Activated CD8-positive, alpha-beta memory T cell treated with anti-CD3 and anti-CD28 coated beads for 1 hour (primary cell): ENCODE data around the gene SPRR2E.
"Not testable (repeated sequence)": the region's sequence is repeated elsewhere in the genome, so short reads cannot be mapped to it uniquely, and the experiment has no call there.

Experiments used
- DNase-seq, 2 donors: peaks; one replicate each; pipeline ENCODE4 v3.0.0-alpha.2; 2020; ENCODE audit warnings: low read depth in 1 of 2; ENCODE audit errors: extremely low read depth in 1 of 2

SPRR2E gene

DNA sequence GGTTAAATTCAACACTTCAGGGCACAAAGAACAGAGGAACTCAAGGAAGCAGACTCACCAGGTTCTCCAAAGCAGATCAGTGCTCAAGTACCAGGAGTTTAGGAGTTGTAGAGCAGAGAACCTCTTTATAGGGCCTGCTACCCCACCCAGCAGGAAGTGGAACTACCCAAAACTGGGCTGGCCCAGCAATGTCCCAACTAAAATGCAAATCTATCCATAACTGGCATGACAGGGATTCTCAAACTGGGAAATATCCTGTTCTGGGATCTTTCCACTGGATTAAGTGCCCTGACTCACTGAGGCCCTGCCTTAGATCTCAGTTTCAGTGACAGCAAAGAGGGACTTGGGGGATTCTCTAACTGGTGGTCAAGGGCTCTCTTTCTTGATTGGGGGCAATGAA lies at the start of gene SPRR2E:
Gene SPRR2E (minus strand): TSS at position 101 of the 400 bp plus-strand sequence. CDS start 775 bp downstream, outside the sequence.
- DNase-seq, result no peak

DNA sequence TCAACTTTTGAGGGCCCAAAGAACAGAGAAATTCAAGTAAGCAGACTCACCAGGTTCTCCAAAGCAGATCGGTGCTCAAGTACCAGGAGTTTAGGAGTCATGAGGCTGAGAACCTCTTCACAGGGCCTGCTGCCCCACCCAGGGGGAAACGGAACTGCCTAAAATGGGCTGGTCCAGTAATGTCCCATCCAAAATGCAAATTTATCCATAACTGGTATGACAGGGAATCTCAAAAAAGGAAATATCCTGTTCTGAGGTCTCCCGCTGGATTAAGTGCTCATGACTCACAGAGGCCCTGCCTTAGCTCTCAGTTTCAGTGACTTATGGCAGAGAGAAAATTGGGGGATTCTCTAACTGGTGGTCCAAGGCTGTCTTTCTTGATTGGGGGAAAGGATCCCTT lies 47.1 kb upstream of the SPRR2E start:
- DNase-seq, result no peak

DNA sequence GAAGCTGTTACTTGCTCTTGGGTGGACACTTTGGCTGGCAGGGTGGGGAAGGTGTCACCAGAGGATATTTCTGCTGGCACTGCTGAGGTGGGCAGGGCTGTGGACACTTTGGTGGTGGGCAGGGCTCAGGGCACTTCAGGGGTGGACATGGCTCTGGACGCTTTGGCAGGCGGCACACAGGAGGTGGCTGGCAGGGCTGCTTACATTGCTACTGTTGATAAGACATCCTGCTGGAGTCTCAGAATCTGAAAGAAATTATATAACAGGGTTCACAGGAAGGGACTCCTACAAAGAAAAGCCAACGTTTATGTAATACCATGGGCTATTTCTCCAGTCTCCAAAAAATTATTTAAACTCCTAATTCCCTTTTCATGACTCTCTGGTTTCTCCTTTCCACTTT lies 46.2 kb upstream of the SPRR2E start:
- DNase-seq, result no peak

DNA sequence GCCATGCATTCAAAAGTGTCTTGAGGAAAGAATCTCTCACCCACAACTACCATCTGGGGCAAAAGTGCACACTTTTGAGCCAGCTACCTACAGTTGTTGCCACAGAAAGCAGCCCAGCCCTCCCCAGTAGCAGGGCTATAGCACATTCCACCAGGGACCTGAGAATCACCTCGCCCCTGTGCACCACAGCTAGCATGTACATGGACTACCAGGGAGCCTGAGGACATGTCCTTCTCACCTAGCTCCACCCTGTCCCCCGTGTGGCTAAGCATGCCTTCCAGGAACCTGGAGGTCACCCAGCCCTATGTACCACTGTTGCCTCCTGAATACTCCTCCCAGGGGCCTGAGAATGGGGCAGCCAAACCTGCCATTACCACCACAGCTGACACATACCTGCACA lies 39.4 kb upstream of the SPRR2E start:
- no peak for DNase-seq

DNA sequence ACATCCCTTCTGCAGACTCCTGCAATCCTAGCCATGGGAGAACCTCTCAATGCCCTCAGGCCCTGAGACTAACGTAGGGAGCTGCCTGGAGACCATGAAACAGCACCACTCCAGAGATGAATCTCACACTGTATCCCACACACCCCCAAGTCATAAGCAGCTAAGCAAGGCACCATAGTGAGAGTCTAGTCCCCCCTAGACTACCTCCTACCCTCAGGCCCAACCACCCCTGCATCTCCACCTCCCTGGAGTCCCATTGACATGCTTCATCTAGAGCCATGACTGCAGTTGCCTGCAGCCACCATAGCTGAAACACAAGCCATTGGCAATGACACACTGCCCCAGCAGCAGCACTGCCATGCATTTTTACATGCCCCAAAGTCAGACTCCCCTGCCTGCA lies 38.9 kb upstream of the SPRR2E start:
- DNase-seq, result no peak

DNA sequence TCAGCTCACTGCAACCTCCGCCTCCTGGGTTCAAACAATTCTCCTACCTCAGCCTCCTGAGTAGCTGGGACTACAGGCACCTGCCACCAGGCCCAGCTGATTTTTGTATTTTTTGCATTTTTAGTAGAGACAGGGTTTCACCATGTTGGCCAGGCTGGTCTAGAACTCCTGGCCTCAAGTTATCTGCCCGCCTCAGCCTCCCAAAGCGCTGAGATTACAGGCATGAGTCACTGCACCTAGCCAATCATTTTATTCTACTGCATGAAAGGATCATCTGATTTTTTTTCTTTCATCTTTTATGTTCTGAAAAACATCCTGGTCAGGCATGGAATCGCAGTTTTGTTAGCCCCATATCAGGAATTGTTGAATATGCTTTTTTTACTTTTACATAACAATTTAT lies 34.4 kb upstream of the SPRR2E start:
- DNase-seq, result not testable (repeated sequence)

DNA sequence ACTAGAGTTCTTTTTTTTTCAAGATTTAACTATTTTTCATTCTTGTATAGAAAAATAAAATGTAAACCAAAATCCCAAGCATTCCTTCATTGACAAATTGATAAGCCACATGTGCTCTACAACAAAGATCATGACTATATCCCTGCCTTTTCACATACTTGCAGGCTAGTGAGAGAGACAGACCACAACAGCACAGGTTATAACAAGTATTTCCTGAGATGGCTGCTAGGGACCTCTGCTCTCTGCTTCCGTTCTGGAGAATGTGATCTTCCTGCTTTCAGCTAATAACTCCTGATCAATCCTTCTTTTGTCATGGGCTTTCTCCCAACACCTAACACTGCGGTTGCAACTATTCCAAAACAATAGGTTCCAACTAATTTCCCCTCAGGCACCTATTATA lies 33.0 kb upstream of the SPRR2E start:
- DNase-seq, result no peak

DNA sequence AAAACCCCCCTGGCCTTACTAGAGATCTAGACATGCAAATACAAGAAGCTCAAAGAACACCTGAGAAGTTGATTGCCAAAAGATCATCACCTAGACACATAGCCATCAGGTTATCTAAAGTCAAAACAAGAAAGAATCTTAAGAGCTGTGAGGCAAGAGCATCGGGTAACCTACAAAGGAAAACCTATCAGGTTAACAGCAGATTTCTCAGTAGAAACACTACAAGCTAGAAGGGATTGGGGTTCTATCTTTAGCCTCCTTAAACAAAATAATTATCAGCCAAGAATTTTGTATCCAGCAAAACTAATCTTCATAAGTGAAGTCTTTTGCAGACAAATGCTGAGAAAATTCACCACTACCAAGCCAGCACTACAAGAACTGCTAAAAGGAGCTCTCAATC lies 31.2 kb upstream of the SPRR2E start:
- DNase-seq, result no peak

DNA sequence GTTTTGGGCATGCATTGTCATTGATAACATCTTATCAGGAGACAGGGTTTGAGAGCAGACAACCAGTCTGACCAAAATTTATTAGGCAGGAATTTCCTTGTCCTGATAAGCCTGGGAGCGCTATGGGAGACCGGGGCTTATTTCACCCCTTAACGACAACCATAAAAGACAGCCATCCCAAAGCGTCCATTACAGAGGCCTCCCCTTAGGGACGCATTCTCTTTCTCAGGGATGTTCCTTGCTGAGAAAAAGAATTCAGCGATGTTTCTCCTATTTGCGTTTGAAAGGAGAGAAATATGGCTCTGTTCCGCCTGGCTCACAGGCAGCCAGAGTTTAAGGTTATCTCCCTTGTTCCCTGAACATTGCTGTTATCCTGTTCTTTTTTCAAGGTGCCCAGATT lies 29.5 kb upstream of the SPRR2E start:
- not testable (repeated sequence) for DNase-seq

DNA sequence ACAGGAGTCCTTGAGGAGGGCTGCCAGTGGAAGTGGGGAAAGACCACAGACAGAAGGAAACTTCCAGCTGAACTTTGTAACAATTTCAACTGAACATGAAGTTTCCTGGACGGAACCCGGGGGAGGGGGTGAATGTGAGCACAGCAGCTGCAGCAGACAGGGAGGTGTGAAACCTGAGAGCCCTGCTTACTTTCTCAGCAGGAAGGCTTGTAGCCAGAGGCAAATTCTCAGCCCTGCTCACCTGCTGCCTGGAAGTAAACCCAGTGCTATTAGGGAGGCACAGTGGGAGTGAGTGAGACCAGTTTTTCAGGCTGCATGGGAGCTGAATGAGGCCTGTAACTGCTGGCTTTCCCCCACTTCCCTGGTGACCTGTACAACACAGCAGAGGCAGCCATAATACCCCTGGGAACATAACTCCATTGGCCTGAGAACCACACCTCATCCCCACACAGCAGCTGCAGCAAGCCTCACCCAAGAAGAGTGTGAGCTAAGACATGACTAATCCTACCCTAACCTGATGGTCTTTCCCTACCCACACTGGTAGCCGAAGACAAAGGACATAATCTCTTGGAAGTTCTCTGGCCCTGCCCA lies 28.6 kb upstream of the SPRR2E start:
- no peak for DNase-seq

DNA sequence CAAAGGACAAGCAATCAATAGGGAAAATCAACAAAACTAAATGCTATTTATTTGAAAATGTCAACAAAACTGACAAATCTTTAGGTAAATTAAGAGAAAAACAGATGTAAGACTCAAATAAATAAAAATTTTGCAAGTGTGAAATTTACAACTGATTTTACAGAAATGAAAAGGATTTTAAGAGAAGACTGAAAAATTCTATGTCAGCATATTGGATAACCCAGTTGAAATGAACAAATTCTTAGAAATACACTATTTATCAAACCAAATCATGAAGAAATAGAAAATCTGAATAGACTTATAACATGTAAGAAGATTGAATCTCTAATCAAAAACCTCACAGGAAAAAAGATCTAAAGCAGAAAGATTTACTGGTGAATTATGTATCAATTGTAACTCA lies 26.6 kb upstream of the SPRR2E start:
- no peak for DNase-seq

DNA sequence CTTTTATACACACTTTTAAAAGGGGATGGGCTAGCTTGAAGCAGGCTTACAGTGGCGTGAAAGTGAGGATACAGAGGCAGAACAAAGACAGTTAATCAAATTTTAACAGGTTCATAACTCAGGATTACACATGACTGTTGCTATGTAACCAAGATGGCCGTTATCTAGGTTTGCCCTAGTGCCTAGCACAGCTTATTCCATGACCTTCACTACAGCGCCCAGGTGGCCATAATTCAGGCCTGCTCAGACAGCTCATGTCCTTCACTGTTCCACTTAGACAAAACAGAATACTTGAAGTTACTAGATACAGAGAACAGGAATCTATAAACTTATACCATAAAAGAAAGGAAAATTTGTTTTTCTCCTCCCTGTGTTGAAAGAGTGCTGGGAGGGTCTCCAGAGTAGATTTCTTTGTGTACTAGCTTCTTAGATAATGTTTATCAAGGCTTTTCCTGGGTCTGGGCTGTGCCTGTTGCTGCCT lies 25.2 kb upstream of the SPRR2E start:
- no peak for DNase-seq

DNA sequence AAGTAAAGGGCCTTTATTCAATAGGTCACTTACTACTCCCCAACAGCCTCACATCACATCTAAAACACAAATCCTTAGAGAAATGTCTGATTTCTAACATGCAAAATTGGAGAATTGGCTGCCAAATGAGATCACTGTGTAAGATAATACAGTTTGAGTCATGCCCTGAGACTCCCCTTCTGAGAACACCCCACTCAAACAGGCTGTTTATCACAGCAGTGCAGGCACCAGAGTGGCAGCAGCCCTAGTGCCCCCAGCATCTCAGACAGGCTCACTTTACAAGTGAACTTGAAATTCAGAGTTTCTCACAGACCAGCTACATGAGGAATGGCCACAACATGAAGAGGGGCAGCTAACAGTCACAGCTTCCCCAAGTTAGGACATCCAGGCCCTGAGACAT lies 20.9 kb upstream of the SPRR2E start:
- not testable (repeated sequence) for DNase-seq

DNA sequence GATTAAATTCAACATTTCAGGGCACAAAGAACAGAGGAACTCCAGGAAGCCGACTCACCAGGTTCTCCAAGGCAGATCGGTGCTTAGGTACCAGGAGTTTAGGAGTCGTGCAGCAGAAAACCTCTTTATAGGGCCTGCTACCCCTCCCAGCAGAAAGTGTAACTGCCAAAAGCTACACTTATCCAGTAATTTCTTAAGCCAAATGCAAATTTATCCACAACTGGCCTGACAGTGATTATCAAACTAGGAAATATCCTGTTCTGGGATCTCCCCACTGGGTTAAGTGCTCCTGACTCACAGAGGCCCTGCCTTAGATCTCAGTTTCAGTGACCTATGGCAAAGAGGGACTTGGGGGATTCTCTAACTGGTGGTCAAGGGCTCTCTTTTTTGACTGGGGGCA lies 19.1 kb upstream of the SPRR2E start, which contains the start of gene SPRR2F:
Gene SPRR2F (minus strand): TSS at position 101 of the 400 bp plus-strand sequence. CDS start 783 bp downstream, outside the sequence.
- DNase-seq, result no peak

DNA sequence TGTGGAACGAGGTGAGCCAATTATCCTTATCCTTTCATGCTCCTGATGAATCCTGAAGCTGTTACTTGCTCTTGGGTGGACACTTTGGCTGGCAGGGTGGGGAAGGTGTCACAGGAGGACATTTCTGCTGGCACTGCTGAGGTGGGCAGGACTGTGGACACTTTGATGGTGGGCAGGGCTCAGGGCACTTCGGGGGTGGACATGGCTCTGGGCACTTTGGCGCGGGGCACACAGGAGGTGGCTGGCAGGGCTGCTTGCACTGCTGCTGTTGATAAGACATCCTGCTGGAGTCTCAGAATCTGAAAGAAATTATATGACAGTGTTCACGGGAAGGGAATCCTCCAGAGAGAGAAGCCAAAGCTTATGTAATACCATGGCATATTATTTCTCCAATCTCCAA lies 18.1 kb upstream of the SPRR2E start:
- not testable (repeated sequence) for DNase-seq

DNA sequence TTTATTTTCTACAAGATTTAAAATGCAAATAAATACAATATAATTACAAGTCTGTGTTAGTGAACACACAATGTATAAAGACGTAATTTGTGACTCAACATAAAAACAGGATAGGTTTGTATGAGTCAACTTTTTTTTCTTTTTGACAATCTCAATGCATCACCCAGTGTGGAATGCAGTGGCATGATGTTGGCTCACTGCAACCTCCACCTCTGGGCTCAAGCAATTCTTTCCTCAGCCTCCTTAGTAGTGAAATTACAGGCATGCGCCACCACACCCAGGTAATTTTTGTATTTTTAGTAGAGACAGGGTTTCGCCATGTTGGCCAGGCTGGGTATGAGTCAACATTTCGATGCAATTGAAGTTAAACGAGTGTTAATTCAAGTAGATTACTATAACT lies 5.9 kb upstream of the SPRR2E start:
- no peak for DNase-seq

DNA sequence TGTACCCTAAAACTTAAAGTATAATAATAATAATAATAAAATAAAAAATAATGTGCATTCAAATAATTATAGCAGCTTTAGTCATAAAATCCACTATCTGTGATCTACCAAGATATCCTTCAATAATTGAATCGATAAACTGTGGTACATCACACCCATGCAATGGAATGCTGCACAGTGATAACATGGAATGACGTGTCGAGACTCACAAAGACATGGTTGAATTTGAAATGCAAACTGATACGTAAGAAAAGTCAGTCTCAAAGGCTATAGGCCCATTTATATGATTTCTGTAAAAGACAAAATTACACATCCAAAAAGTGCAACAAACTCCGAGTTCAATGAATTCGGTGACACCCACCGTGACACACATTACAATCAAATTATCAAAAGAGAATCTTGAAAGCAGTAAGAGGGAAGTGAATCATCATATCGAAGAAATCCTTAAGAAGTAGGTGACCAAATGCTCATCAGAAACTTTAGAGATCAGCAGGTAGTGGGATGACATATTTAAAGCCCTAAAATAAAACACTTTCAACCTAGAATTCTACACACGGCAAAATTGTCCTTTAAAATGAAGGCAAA lies 5.2 kb upstream of the SPRR2E start:
- no peak for DNase-seq

DNA sequence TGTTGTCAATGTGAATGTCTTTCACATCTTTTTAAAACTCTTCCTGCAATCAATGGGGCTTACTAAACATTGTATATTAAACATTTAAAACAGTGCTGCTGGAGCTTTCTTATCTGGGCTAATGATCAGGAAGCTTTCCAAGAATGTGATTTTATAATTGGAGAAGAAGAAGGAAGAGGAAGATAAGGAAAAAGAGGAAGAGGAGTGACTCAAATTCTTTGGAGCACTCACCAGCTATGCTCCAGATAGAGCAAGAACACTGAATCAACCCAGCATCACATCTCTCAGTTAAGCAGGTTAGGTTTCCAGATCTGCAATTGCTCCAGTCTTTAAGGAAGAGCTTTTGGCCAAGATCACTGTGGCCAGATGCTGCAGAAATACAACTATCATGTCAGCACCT lies 1.4 kb upstream of the SPRR2E start:
- no peak for DNase-seq

DNA sequence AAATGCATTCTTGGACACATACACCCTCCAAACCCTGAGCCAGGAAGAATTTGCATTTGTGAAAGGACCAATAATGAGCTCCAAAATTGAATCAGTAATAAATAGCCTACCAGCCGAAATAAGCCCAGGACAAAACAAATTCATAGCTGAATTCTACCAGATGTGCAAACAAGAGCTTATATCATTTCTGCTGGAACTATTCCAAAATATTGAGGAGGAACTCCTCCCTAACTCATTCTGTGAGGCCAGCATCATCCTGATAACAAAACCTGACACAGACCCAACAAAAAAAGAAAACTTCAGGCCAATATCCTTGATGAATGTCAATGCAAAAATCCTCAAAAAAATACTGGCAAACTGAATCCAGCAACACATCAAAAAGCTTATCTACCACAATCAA lies 6.7 kb downstream of the SPRR2E start:
- DNase-seq, result no peak

DNA sequence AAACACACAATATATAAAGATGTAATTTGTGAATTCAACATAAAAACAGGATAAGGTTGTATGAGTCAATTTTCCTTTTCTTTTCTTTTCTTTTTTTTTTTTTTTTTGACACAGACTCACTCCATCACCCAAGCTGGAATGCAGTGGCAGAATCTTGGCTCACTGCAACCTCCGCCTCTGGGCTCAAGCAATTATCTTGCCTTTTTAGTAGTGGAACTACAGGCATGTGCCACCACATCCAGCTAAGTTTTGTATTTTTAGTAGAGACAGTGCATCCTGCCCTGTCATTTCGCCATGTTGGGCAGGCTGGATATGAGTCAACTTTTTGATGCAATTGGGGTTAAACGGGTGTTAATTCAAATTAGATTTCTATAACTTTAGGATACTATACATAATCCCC lies 12.6 kb downstream of the SPRR2E start:
- DNase-seq, result no peak

DNA sequence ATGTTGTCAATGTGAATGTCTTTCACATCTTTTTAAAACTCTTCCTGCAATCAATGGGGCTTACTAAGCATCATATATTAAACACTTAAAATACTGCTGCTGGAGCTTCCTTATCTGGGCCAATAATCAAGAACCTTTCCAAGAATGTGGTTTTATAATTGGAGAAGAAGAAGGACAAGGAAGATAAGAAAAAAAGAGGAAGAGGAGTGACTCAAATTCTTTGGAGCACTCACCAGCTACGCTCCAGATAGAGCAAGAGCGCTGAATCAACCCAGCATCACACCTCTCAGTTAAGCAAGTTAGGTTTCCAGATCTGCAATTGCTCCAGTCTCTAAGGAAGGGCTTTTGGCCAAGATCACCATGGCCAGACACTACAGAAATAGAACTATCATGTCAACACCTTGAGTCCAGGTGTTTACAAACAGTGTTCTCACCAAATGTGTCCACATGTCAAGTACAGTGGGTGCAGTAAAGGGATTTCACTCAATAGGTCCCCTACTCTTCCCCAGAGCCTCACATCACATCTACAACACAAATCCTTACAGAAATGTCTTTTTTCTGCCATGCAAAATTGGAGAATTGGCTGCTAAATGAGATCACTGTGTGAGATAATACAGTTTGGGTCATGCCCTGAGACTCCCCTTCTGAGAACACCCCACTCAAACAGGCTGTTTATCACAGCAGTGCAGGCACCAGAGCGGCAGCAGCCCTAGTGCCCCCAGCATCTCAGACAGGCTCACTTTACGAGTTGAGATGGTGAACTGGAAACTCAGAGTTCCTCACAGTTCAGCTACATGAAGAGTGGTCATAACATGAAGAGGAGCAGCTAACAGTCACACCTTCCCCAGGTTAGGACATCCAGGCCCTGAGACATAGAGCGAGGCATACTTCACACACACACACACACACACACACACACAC lies 21.3 kb downstream of the SPRR2E start:
- DNase-seq, result no peak

DNA sequence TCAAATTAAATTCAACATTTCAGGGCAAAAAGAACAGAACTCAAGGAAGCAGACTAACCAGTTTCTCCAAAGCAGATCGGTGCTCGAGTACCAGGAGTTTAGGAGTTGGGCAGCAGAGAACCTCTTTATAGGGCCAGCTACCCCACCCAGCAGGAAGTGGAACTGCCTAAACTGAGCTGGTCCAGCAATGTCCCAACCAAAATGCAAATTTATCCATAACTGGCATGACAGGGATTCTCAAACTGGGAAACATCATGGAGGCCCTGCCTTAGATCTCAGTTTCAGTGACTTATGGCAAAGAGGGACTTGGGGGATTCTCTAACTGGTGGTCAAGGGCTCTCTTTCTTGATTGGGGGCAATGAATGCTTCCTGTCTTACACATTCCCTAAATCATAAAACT lies 22.8 kb downstream of the SPRR2E start, which contains the start of gene SPRR2B:
Gene SPRR2B (minus strand): TSS at position 101 of the 400 bp plus-strand sequence. CDS start 772 bp downstream, outside the sequence.
- DNase-seq, result no peak
